Fibroblast of peridontal ligament (primary cell): ENCODE measurements around the gene DDX50.

Experiments
- DNase-seq: peaks from one replicate; pipeline ENCODE4 v3.0.0-alpha.2; 2010; ENCODE audit errors: extremely low read depth

DDX50 gene

DNA sequence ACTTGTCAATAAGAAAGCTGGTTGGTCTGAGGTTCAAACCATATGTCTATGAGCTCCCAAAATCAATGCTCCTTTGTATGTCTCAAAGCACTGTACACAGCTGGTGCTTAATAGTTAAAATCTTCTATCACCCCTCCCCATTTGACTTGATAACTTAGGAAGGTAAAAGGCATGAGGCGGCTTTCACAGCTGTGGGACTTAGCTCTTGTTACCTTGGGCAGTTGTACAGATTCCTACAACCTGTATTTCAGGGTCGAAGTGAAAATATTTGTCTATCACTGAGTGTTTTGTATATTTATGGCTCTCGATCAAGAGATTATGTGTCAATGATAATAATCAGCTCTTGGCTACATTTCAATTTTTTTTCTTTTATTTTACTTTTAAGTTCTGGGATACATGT lies 86.5 kb downstream of the DDX50 start:
- no peak for DNase-seq

- DNase-seq: peak; percentile 98
Measured at GRCh38 chr10:68988530-68989316, 87.6 kb downstream of the DDX50 start, which contains the start of gene KIFBP. Gene KIFBP, plus strand, starts transcription at chr10:68988803. Its CDS starts 30 bp downstream, at chr10:68988833.

DNA sequence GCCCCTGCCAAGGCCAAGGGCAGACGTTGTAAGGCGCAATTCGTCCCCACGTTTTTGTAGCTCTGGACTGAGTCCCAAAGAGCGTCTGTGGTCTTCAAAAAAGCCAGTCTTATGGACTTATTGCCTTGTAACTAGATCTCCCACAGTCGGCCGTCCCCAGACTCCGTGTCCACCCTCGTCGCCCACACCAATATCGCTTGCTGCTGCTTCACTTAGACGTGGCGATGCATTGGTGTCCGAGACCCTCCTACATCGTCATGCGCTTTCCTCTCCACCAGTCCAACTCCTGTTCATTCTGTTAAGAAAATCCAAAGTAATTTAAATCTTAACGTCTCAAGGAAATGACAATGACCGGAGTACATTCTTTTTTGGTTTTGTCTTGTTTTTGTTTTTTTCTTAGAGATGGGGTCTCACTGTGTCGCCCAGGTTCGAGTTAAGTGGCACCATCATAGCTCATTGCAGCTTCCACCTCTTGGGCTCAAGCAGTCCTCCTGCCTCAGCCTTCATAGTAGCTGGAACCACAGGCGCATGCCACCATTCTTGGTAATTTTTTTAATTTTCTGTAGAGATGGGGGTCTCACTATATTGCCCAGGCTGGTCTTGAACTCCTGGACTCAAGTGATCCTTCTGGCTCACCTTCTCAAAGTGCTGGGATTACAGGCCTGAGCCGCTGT lies 88.3 kb downstream of the DDX50 start:
- DNase-seq: peak; percentile 20

GRCh38 chr10:68992636-68993440 lies 91.7 kb downstream of the DDX50 start:
- DNase-seq: peak; percentile 95
